ENCODE data around the gene SPTBN1. TPM values are rescaled to one million over a fixed set of nuclear protein-coding genes. Genes with fewer than 3 reads are reported as not detected.

Gene SPTBN1
- total and polyA plus RNA-seq, 2 of the 13 experiments (the other 11 are each of a cell fraction or from before 2014, with no cell fraction given), result 123 to 299 TPM

DNA sequence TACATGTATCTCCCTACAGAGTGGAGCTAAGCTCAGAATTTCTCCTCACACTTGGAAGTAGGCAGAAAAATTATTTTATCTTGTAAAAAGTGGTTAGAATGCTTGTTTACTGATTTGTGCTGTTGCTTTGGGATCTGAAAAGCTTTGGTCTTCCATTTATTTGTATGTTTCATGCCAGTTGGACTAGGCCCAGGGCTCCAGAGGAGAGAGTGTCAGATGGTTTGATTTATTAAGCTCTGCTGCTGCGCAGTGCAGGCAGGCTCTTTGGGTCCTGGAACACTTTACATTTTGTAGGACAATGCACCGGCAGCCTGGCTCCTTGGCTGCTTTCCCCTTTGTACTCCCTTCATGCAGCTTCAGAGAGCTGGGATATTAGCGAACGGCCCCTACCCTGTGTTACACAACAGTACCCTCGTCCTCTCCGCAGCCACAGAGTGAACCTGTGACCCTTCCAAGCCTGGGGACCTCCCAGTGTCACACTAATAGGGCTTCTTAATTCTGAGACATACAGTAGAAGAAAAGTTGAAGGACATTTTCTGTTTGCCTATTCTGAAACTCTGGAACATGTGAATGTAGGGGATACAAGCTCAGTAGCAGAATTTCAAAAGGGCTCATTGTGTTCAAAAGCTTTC is 210.6 kb downstream of the SPTBN1 start (continued):
- TF ChIP-seq, protein P1, sequence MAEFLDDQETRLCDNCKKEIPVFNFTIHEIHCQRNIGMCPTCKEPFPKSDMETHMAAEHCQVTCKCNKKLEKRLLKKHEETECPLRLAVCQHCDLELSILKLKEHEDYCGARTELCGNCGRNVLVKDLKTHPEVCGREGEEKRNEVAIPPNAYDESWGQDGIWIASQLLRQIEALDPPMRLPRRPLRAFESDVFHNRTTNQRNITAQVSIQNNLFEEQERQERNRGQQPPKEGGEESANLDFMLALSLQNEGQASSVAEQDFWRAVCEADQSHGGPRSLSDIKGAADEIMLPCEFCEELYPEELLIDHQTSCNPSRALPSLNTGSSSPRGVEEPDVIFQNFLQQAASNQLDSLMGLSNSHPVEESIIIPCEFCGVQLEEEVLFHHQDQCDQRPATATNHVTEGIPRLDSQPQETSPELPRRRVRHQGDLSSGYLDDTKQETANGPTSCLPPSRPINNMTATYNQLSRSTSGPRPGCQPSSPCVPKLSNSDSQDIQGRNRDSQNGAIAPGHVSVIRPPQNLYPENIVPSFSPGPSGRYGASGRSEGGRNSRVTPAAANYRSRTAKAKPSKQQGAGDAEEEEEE (CRISPR knock-in tag; IDR thresholded peaks at IDR 0.05; ENCODE audit: borderline replicate concordance), result no peak
- no peak for TF ChIP-seq GABPB1 (CRISPR knock-in tag; IDR thresholded peaks at IDR 0.05)
- TF ChIP-seq ATF1 (CRISPR knock-in tag; IDR thresholded peaks at IDR 0.05), result no peak
- TF ChIP-seq FOXO4 (CRISPR knock-in tag; conservative IDR thresholded peaks at IDR 0.05), result 0 out of 2 replicates have a peak, but pooled peaks have one; percentile 18
- no peak for TF ChIP-seq HMGA1 (CRISPR knock-in tag; conservative IDR thresholded peaks at IDR 0.05)
- no peak for TF ChIP-seq ZBTB21 (CRISPR knock-in tag; IDR thresholded peaks at IDR 0.05)
- TF ChIP-seq FOXJ3 (CRISPR knock-in tag; IDR thresholded peaks at IDR 0.05; ENCODE audit: borderline replicate concordance), result peak; percentile 92; the same call in 1 of the 2 replicates
- peak; percentile 55; the same call in 1 of the 2 replicates for TF ChIP-seq MAX (IDR thresholded peaks at IDR 0.05)
- TF ChIP-seq CHCHD3 (CRISPR knock-in tag; IDR thresholded peaks at IDR 0.05), result no peak
- no peak for TF ChIP-seq POLR2AphosphoS5 (IDR thresholded peaks at IDR 0.05; ENCODE audit: low read depth, low read length)
- TF ChIP-seq DBP (CRISPR knock-in tag; IDR thresholded peaks at IDR 0.05; ENCODE audit: not compliant biosample characterization), result no peak
- TF ChIP-seq, protein P2, sequence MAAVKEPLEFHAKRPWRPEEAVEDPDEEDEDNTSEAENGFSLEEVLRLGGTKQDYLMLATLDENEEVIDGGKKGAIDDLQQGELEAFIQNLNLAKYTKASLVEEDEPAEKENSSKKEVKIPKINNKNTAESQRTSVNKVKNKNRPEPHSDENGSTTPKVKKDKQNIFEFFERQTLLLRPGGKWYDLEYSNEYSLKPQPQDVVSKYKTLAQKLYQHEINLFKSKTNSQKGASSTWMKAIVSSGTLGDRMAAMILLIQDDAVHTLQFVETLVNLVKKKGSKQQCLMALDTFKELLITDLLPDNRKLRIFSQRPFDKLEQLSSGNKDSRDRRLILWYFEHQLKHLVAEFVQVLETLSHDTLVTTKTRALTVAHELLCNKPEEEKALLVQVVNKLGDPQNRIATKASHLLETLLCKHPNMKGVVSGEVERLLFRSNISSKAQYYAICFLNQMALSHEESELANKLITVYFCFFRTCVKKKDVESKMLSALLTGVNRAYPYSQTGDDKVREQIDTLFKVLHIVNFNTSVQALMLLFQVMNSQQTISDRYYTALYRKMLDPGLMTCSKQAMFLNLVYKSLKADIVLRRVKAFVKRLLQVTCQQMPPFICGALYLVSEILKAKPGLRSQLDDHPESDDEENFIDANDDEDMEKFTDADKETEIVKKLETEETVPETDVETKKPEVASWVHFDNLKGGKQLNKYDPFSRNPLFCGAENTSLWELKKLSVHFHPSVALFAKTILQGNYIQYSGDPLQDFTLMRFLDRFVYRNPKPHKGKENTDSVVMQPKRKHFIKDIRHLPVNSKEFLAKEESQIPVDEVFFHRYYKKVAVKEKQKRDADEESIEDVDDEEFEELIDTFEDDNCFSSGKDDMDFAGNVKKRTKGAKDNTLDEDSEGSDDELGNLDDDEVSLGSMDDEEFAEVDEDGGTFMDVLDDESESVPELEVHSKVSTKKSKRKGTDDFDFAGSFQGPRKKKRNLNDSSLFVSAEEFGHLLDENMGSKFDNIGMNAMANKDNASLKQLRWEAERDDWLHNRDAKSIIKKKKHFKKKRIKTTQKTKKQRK (IDR thresholded peaks at IDR 0.05; ENCODE audit: low read length), result no peak
- no peak for TF ChIP-seq MEF2D (CRISPR knock-in tag; IDR thresholded peaks at IDR 0.05)
- no peak for TF ChIP-seq NAIF1 (CRISPR knock-in tag; IDR thresholded peaks at IDR 0.05; ENCODE audit: borderline replicate concordance)
- no peak for TF ChIP-seq CENPX (CRISPR knock-in tag; IDR thresholded peaks at IDR 0.05)
- TF ChIP-seq SIX1 (CRISPR knock-in tag; IDR thresholded peaks at IDR 0.05; ENCODE audit: borderline replicate concordance), result peak; percentile 74
- peak; percentile 92; the same call in 1 of the 2 replicates for TF ChIP-seq TOE1 (CRISPR knock-in tag; IDR thresholded peaks at IDR 0.05)
- no peak for TF ChIP-seq ZNF749 (CRISPR knock-in tag; IDR thresholded peaks at IDR 0.05; ENCODE audit: borderline replicate concordance)
- no peak for TF ChIP-seq HOXD1 (CRISPR knock-in tag; IDR thresholded peaks at IDR 0.05)
- TF ChIP-seq IRF9 (CRISPR knock-in tag; IDR thresholded peaks at IDR 0.05; ENCODE audit: borderline replicate concordance), result no peak
- no peak for TF ChIP-seq ZNF251 (CRISPR knock-in tag; IDR thresholded peaks at IDR 0.05)
- no peak for TF ChIP-seq MYNN (CRISPR knock-in tag; IDR thresholded peaks at IDR 0.05; ENCODE audit: low read depth)
